NCI-H1694 (cell line): ENCODE data around the gene NEAT1.

Experiments
- DNase-seq: peaks from one replicate; lab custom pipeline; 2025; lab: John Stamatoyannopoulos, UW

Gene NEAT1

GRCh38 chr11:65422633-65423515, at the start of gene NEAT1:
Gene NEAT1, plus strand, starts transcription at chr11:65422798.
- DNase-seq, result peak; percentile 48

GRCh38 chr11:65373839-65374580, 48.6 kb upstream of the NEAT1 start:
- no peak for DNase-seq

- DNase-seq, result no peak
Measured at GRCh38 chr11:65375012-65375411, 47.6 kb upstream of the NEAT1 start.

- DNase-seq, result no peak
Measured at GRCh38 chr11:65376138-65376713, 46.4 kb upstream of the NEAT1 start.

GRCh38 chr11:65377036-65377435, 45.6 kb upstream of the NEAT1 start:
- DNase-seq, result no peak

- DNase-seq, result no peak
Measured at GRCh38 chr11:65377777-65378176, 44.8 kb upstream of the NEAT1 start.

GRCh38 chr11:65378208-65378927, 44.2 kb upstream of the NEAT1 start:
- no peak for DNase-seq

GRCh38 chr11:65378928-65379638, 43.5 kb upstream of the NEAT1 start:
- DNase-seq, result no peak

- no peak for DNase-seq
Measured at GRCh38 chr11:65379698-65380459, 42.7 kb upstream of the NEAT1 start.

GRCh38 chr11:65380460-65381119, 42.0 kb upstream of the NEAT1 start:
- DNase-seq, result no peak

- DNase-seq, result no peak
Measured at GRCh38 chr11:65381716-65382032, 40.9 kb upstream of the NEAT1 start.

- DNase-seq, result peak; percentile 80
Measured at GRCh38 chr11:65382033-65382803, 40.4 kb upstream of the NEAT1 start, which contains the start of gene SLC25A45. Gene SLC25A45, minus strand, starts transcription at chr11:65382646. Its CDS starts 695 bp downstream, at chr11:65381951.

GRCh38 chr11:65382804-65383368, 39.7 kb upstream of the NEAT1 start:
- no peak for DNase-seq

GRCh38 chr11:65383778-65384177, 38.8 kb upstream of the NEAT1 start:
- no peak for DNase-seq

GRCh38 chr11:65384301-65384889, 38.2 kb upstream of the NEAT1 start:
- DNase-seq, result no peak

GRCh38 chr11:65386307-65387140, 36.1 kb upstream of the NEAT1 start, which contains the start of gene FRMD8:
Gene FRMD8, plus strand, starts transcription at chr11:65386637. Its CDS starts 400 bp downstream, at chr11:65387037.
- peak; percentile 44 for DNase-seq

- DNase-seq, result no peak
Measured at GRCh38 chr11:65388731-65389130, 33.9 kb upstream of the NEAT1 start.
